Left ventricle myocardium inferior (tissue), 1 donor: Measurements from ENCODE around the gene FDPS. TPM values are rescaled to one million over a fixed set of nuclear protein-coding genes. Genes with fewer than 3 reads are reported as not detected.

ENCODE experiments used
- DNase-seq: peaks from one replicate; pipeline ENCODE4 v3.0.0-alpha.2; 2020
- H3K27ac ChIP-seq: fragments of 200-600 bp; replicated peaks from 2 replicates; pipeline ENCODE4 v1.8.0; 2021
- H3K27me3 ChIP-seq: fragments of 200-600 bp; 2 replicates; pipeline ENCODE4 v1.8.0; 2021; ENCODE audit warnings: low read depth
- H3K36me3 ChIP-seq: fragments of 200-600 bp; 2 replicates; pipeline ENCODE4 v1.8.0; 2021
- H3K4me1 ChIP-seq: fragments of 200-600 bp; 2 replicates; pipeline ENCODE4 v1.8.0; 2021
- H3K4me3 ChIP-seq: fragments of 200-600 bp; 2 replicates; pipeline ENCODE4 v1.8.0; 2021; ENCODE audit warnings: mild to moderate bottlenecking, moderate library complexity
- H3K9me3 ChIP-seq: fragments of 200-600 bp; replicated peaks from 2 replicates; pipeline ENCODE4 v1.8.0; 2021
- CTCF ChIP-seq: fragments of 200-600 bp; IDR thresholded peaks from 2 replicates; pipeline ENCODE4 v1.8.0; 2021; ENCODE audit warnings: antibody characterized with exemption, mild to moderate bottlenecking, borderline replicate concordance
- intact Hi-C: fragments of 100-400 bp; cut with micrococcal nuclease; formaldehyde crosslinking; loops from one replicate; pipeline ENCODE4 v1.11.0; 2022
- microRNA-seq: library from miRNA; unstranded; fragments of <30 nt; microRNA quantifications from one replicate; pipeline ENCODE4 v1.2.0, GENCODE V29; 2020
- total RNA-seq: library from RNA; stranded (reverse); fragmentation: NEBNext Ultra II Directional; extraction: Animal tissue kit (Norgen Biotek cat#: 25700); gene quantifications from one replicate; pipeline ENCODE4 v1.2.1, GENCODE V29; 2021
- donor health status: DM: no; HTN: yes; CAD: no; lungs with severe emphysema.

Gene FDPS
- total RNA-seq, 1 donor from 2014 or later = 75.0 TPM

- no peak overlapping the region for H3K4me3 ChIP-seq
- DNase-seq = no peak
- intact Hi-C loops = no loop called here
- H3K9me3 ChIP-seq = no peaks in the 10 kb centered on the region
- H3K4me1 ChIP-seq = no peaks in the 10 kb centered on the region
- H3K27me3 ChIP-seq = no peaks in the 10 kb centered on the region
- no peak for TF ChIP-seq CTCF
- H3K36me3 ChIP-seq = peaks cover 97% of the 10 kb centered on the region
- H3K27ac ChIP-seq = no peak overlapping the region
Measured at GRCh38 chr1:155339515-155340097, 30.9 kb downstream of the FDPS start.

DNA sequence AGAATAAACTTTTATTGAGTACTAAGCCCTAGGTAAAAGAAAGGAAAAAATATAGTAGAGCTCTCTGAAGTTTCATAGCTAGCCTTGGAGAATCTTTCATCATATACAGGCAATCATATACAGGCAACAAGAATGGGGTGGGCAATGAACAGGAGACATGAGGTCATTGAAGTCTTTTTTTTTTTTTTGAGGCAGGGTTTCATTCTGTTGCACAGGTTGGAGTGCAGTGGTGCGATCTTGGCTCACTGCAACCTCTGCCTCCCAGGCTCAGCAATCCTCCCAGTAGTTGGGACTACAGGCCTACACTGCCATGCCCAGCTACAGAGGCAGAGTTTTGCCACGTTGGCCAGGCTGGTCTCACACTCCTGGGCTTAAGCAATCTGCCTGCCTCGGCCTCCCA, 34.2 kb downstream of the FDPS start:
- Histone ChIP-seq H3K4me3 (no peak overlapping the region), H3K4me1 (no peaks in the 10 kb centered on the region), H3K27ac (no peak overlapping the region), H3K36me3 (peaks cover 100% of the 10 kb centered on the region), H3K9me3 (no peaks in the 10 kb centered on the region), H3K27me3 (no peaks in the 10 kb centered on the region)
- no peak for TF ChIP-seq CTCF
- intact Hi-C loops = no loop called here
- no peak for DNase-seq

- intact Hi-C loops = no loop called here
- Histone ChIP-seq H3K4me3 (no peak overlapping the region), H3K4me1 (no peaks in the 10 kb centered on the region), H3K27ac (no peak overlapping the region), H3K27me3 (no peaks in the 10 kb centered on the region), H3K36me3 (peaks cover 94% of the 10 kb centered on the region), H3K9me3 (no peaks in the 10 kb centered on the region)
- no peak for DNase-seq
- no peak for TF ChIP-seq CTCF
Measured at GRCh38 chr1:155352631-155353030, 44.0 kb downstream of the FDPS start.

GRCh38 chr1:155360051-155360450, 51.4 kb downstream of the FDPS start:
- no peaks in the 10 kb centered on the region for H3K27me3 ChIP-seq
- no peaks in the 10 kb centered on the region for H3K4me1 ChIP-seq
- H3K4me3 ChIP-seq = no peak overlapping the region
- peaks cover 64% of the 10 kb centered on the region for H3K36me3 ChIP-seq
- H3K9me3 ChIP-seq = no peaks in the 10 kb centered on the region
- no peak for DNase-seq
- intact Hi-C loops = no loop called here
- H3K27ac ChIP-seq = no peak overlapping the region
- no peak for TF ChIP-seq CTCF

Small RNA genes lying within 50 kb of the gene (microRNA-seq; reads per million reads assigned to microRNA genes)
- gene MIR555 = not detected

Other genes starting within 250 kb of the FDPS start
- gene EFNA4, start 245.1 kb upstream of the FDPS start, total RNA-seq = 1.7 TPM
- gene EFNA3, start 230.0 kb upstream of the FDPS start, total RNA-seq = 0.71 TPM
- 42.9 TPM for gene EFNA1, start 181.0 kb upstream of the FDPS start, total RNA-seq
- gene SLC50A1, start 173.0 kb upstream of the FDPS start, total RNA-seq = 8.2 TPM
- 54.5 TPM for gene DPM3, start 168.3 kb upstream of the FDPS start, total RNA-seq
- 113 TPM for gene KRTCAP2, start 135.6 kb upstream of the FDPS start, total RNA-seq
- gene TRIM46, start 135.0 kb upstream of the FDPS start, total RNA-seq = 0.11 TPM
- gene THBS3, start 101.0 kb upstream of the FDPS start, total RNA-seq = 7.2 TPM
- gene MTX1, start 100.2 kb upstream of the FDPS start, total RNA-seq = 18.0 TPM
- gene ENTREP3, start 53.4 kb upstream of the FDPS start, total RNA-seq = 13.9 TPM
- 57.1 TPM for gene SCAMP3, start 46.5 kb upstream of the FDPS start, total RNA-seq
- gene CLK2, start 35.4 kb upstream of the FDPS start, total RNA-seq = 18.1 TPM
- 1.2 TPM for gene HCN3, start 31.4 kb upstream of the FDPS start, total RNA-seq
- not detected for gene PKLR, start 7.4 kb upstream of the FDPS start, total RNA-seq
- 18.0 TPM for gene RUSC1, start 12.0 kb downstream of the FDPS start, total RNA-seq